ENCODE measurements around the gene CFAP251. TPM values are rescaled to one million over a fixed set of nuclear protein-coding genes. Genes with fewer than 3 reads are reported as not detected.

CFAP251 gene
- total and polyA plus RNA-seq, 8 donors, result 0.29 to 2.8 (median 1.2) TPM; not detected in 2

DNA sequence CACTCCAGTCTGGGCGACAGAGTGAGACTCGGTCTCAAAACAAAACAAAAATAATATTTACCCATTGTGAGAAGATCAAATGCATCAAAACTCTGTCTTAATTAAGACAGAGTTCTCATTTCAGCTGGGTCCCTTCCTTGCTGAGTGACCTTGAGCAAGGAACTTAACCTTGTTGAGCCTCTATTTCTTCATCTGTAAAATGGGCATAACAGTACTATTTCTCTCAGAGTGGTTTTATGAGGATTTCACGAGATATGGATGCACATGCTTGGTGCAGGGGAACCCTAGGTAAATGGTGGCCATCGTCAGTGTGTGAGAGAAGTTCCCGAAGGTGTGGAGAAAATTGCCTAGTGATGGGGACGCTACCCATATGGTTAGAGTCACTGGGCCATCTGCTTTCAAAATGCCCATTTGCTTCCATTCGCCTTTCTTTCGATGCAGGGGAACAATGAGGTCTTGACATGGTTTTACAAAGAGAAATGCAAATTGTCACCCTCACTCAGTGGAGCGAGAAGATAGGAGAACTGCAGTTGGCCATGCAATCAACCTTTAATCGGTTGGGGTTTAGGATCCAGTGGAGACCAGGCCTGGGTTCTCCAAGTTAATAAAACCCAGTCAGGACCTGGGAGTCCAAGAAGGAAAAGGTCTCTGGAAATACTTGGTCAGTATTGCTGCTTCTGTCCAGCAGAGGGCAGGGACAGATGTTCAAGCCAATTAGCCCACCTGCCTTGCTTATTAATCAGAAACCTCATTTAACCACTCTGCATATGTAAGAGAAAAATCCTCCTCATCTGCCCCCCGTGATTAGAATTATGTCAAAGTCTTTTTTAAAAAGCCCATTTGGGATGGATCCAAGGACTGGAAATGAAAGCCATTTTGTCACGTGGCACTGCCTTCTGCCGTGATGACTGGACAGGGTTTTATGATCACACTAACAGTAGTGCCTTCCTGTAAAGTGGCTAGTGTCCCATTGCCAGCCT is 37.2 kb downstream of the CFAP251 start:
- Histone ChIP-seq H3K27me3 (no peaks in the 10 kb centered on the region), H3K4me1 (no peaks in the 10 kb centered on the region), H3K9me3 (no peaks in the 10 kb centered on the region), H3K27ac (no peak overlapping the region), H3K4me3 (no peak overlapping the region), H3K36me3 (no peaks in the 10 kb centered on the region)
- 84 to 90% (median 87%) methylated on average over 13 of the region's 13 CpGs for WGBS, 5 donors
- peak in 1 of 2 donors; percentile 22 for DNase-seq
- intact Hi-C loops (cut with DNase I; ENCODE audit: low total_unique reads), result no loop called here
- TF ChIP-seq POLR2A (IDR thresholded peaks at IDR 0.05), result no peak
- no peak for TF ChIP-seq EP300 (IDR thresholded peaks at IDR 0.05)
- TF ChIP-seq, protein P1, sequence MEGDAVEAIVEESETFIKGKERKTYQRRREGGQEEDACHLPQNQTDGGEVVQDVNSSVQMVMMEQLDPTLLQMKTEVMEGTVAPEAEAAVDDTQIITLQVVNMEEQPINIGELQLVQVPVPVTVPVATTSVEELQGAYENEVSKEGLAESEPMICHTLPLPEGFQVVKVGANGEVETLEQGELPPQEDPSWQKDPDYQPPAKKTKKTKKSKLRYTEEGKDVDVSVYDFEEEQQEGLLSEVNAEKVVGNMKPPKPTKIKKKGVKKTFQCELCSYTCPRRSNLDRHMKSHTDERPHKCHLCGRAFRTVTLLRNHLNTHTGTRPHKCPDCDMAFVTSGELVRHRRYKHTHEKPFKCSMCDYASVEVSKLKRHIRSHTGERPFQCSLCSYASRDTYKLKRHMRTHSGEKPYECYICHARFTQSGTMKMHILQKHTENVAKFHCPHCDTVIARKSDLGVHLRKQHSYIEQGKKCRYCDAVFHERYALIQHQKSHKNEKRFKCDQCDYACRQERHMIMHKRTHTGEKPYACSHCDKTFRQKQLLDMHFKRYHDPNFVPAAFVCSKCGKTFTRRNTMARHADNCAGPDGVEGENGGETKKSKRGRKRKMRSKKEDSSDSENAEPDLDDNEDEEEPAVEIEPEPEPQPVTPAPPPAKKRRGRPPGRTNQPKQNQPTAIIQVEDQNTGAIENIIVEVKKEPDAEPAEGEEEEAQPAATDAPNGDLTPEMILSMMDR (IDR thresholded peaks at IDR 0.05), result peak in 5 of 7 experiments; percentile 8 to 25 (median 16)

DNA sequence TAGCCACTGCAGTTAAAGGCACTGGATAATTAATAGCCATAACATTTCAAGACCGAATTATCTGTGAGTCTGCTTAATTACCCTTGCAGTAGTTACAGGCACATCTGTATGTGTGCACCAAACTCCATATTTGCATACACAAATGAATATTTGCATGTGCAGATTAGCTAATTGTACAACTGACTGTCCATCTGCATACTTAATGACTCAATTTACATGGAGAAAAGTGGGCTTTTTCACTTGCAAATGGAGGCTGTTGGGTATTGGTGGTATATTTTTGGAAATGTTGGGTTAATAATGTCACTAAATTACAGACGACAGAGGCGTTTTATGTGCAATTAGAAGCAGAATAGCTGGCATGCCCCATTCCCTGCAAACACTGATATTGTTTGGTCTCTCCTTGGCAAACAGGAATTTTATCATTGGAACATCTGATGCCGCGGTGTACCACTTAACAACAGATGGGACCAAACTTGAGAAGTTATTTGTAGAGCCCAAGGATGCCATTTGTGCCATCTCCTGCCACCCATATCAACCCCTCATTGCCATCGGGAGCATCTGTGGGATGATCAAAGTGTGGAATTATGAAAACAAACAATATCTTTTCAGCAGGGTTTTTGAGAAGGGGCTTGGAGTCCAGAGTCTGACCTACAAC is 39.6 kb downstream of the CFAP251 start:
- TF ChIP-seq EP300 (IDR thresholded peaks at IDR 0.05), result no peak
- TF ChIP-seq, protein P1 (IDR thresholded peaks at IDR 0.05), result no peak
- no peak for TF ChIP-seq POLR2A (IDR thresholded peaks at IDR 0.05)
- no peak for TF ChIP-seq POLR2AphosphoS5 (IDR thresholded peaks at IDR 0.05)
- Histone ChIP-seq H3K27me3 (no peaks in the 10 kb centered on the region), H3K36me3 (no peaks in the 10 kb centered on the region), H3K4me3 (no peak overlapping the region), H3K27ac (no peak overlapping the region), H3K4me1 (no peaks in the 10 kb centered on the region), H3K9me3 (no peaks in the 10 kb centered on the region)
- intact Hi-C loops (cut with DNase I; ENCODE audit: low total_unique reads), result no loop called here
- WGBS, 5 donors, result 57 to 71% (median 59%) methylated on average over 6 of the region's 6 CpGs
- DNase-seq, result no peak

DNA sequence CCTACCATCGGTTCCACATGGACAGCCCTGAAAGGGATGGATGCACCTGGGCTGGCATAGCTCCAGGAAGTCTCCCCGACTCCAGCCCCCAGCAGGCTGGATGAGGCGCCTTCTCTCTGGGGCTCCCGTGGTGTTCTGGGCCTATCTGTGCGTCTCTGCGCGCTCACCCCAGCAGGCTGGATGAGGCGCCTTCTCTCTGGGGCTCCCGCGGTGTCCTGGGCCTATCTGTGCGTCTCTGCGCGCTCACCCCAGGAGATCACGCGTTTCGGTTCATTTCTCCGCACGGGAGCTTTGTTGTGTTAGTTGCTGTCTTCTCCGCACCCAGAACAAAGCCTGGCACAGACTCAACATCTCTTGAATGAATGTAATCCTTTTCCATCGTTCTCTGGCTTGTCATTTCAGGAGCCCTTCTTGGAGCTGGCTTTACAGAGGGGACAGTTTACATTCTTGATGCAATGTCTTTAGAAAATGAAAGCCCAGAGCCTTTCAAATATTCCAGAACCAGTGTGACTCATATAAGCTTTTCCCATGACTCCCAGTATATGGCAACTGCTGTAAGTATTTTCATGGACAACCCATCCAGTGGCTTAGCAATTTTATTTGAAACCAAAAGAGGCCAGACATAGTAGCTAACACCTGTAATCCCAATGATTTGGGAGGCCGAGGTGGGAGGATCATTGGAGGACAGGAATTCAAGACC is 40.3 kb downstream of the CFAP251 start:
- no peaks in the 10 kb centered on the region for H3K27me3 ChIP-seq
- H3K9me3 ChIP-seq, result no peaks in the 10 kb centered on the region
- intact Hi-C loops (cut with DNase I; ENCODE audit: low total_unique reads), result no loop called here
- no peaks in the 10 kb centered on the region for H3K36me3 ChIP-seq
- no peak overlapping the region for H3K4me3 ChIP-seq
- H3K27ac ChIP-seq, result no peak overlapping the region
- no peak for DNase-seq
- TF ChIP-seq POLR2A (IDR thresholded peaks at IDR 0.05) (no peak), POLR2AphosphoS5 (IDR thresholded peaks at IDR 0.05) (no peak), EP300 (IDR thresholded peaks at IDR 0.05) (no peak)
- TF ChIP-seq, protein P1 (IDR thresholded peaks at IDR 0.05), result no peak
- WGBS, 5 donors, result 64 to 77% (median 75%) methylated on average over 21 of the region's 21 CpGs
- no peaks in the 10 kb centered on the region for H3K4me1 ChIP-seq

DNA sequence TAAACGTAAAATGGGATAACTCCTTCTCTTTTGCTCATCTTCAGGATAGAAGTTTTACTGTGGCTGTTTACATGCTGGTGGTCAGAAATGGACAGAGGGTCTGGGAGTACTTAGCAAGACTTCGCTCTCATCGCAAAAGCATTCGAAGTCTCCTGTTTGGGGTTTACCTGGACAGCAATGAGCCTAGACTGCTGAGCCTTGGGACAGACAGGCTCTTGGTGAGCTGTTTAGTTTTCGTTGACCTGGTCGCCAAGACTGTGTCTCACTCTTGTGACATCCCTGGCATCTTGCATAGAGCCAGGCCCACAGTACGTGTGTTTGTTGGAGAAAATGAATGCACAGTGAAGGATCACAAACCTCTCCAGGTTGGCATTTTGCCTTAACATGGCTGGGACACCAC is 42.1 kb downstream of the CFAP251 start:
- TF ChIP-seq POLR2A (IDR thresholded peaks at IDR 0.05) (no peak), EP300 (IDR thresholded peaks at IDR 0.05) (no peak), POLR2AphosphoS5 (IDR thresholded peaks at IDR 0.05) (no peak)
- TF ChIP-seq, protein P1 (IDR thresholded peaks at IDR 0.05), result no peak
- Histone ChIP-seq H3K36me3 (no peaks in the 10 kb centered on the region), H3K9me3 (no peaks in the 10 kb centered on the region), H3K4me3 (no peak overlapping the region), H3K4me1 (no peaks in the 10 kb centered on the region), H3K27me3 (no peaks in the 10 kb centered on the region), H3K27ac (no peak overlapping the region)
- intact Hi-C loops (cut with DNase I; ENCODE audit: low total_unique reads), result no loop called here
- no peak for DNase-seq
- WGBS, 5 donors, result 92 to 97% (median 96%) methylated on average over 7 of the region's 7 CpGs

Measured in stomach (tissue), 9 donors.